ENCODE data around the gene MBD3. TPM values are rescaled to one million over a fixed set of nuclear protein-coding genes. Genes with fewer than 3 reads are reported as not detected.

The MBD3 gene
- total and polyA plus RNA-seq, 7 donors = 26.1 to 105 (median 61.7) TPM

DNA sequence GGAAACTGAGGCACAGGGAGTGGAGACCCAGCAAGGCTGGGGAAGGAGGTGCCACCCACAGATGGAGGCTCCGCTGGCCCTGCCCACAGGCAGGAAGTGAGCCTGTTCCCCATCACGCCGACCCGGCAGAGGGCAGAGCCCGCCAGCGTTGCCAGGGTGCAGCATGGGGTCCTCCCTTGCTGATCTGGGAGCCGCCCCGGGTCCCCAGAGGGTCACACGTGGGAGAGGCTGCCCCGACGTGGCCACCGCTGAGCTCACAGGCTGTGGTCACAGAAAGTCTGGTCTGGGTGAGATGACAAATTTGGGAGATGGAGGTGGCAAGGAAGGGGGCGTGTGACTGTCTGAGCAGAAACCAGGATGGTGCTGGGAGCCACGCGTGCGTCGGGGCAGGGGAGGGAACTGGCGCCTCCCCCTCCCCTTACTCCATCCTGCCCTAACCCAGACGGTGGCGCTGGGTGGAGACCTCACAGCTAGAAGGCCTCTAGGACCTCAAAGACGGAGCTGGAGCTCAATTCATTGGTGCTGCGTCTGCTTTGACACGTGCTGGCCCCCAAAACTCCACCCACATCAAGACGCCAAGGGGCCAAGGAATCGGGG, 32.3 kb downstream of the MBD3 start:
- H3K4me3 ChIP-seq = no peak overlapping the region

DNA sequence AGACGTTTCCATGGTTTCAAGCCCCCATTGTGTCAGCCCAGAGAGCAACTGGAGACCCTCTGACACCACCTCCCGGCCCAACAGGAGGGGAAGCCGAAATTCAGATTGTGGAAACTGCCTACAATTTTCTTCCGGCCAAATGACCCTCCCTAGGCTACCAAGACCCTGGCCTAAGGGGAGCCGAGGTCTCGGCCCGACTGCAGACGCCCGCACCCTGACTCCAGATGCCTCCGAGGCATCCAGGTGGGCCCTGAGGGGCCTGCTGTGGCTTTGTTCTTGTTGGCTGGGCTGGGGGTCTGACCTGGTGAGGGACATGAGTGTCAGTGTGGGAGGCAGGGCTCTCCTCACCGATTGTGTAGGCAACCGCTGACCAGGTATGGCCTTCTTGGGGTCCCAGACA, 34.1 kb downstream of the MBD3 start:
- no peak for TF ChIP-seq EP300 (IDR thresholded peaks at IDR 0.05)
- no peak for TF ChIP-seq POLR2AphosphoS5 (IDR thresholded peaks at IDR 0.05)
- TF ChIP-seq POLR2A (IDR thresholded peaks at IDR 0.05) = no peak
- TF ChIP-seq, protein P1, sequence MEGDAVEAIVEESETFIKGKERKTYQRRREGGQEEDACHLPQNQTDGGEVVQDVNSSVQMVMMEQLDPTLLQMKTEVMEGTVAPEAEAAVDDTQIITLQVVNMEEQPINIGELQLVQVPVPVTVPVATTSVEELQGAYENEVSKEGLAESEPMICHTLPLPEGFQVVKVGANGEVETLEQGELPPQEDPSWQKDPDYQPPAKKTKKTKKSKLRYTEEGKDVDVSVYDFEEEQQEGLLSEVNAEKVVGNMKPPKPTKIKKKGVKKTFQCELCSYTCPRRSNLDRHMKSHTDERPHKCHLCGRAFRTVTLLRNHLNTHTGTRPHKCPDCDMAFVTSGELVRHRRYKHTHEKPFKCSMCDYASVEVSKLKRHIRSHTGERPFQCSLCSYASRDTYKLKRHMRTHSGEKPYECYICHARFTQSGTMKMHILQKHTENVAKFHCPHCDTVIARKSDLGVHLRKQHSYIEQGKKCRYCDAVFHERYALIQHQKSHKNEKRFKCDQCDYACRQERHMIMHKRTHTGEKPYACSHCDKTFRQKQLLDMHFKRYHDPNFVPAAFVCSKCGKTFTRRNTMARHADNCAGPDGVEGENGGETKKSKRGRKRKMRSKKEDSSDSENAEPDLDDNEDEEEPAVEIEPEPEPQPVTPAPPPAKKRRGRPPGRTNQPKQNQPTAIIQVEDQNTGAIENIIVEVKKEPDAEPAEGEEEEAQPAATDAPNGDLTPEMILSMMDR (IDR thresholded peaks at IDR 0.05) = no peak
- WGBS, 2 donors = 89 to 90% methylated on average over 12 of the region's 12 CpGs
- peaks cover 0 to 23% (median 10%) of the 10 kb centered on the region in 4 donors for H3K36me3 ChIP-seq
- no peak overlapping the region for H3K27ac ChIP-seq
- H3K4me3 ChIP-seq = no peak overlapping the region
- H3K4me1 ChIP-seq = no peaks in the 10 kb centered on the region
- intact Hi-C loops (cut with DNase I) = no loop called here
- no peaks in the 10 kb centered on the region for H3K9me3 ChIP-seq
- DNase-seq = no peak
- no peaks in the 10 kb centered on the region for H3K27me3 ChIP-seq

More for the DNA sequence above, 32.3 kb downstream of the MBD3 start:
- TF ChIP-seq POLR2A (IDR thresholded peaks at IDR 0.05) (no peak), POLR2AphosphoS5 (IDR thresholded peaks at IDR 0.05) (no peak), EP300 (IDR thresholded peaks at IDR 0.05) (no peak)
- TF ChIP-seq, protein P1 (IDR thresholded peaks at IDR 0.05) = no peak
- WGBS, 2 donors = 68 to 80% methylated on average over 25 of the region's 25 CpGs
- intact Hi-C loops (cut with DNase I) = no loop called here
- Histone ChIP-seq H3K27ac (no peak overlapping the region), H3K9me3 (no peaks in the 10 kb centered on the region), H3K4me1 (peaks cover 0 to under 1% (median 0%) of the 10 kb centered on the region in 4 donors), H3K36me3 (peaks cover 0 to 18% (median 7%) of the 10 kb centered on the region in 4 donors), H3K27me3 (no peaks in the 10 kb centered on the region)
- DNase-seq = no peak

DNA sequence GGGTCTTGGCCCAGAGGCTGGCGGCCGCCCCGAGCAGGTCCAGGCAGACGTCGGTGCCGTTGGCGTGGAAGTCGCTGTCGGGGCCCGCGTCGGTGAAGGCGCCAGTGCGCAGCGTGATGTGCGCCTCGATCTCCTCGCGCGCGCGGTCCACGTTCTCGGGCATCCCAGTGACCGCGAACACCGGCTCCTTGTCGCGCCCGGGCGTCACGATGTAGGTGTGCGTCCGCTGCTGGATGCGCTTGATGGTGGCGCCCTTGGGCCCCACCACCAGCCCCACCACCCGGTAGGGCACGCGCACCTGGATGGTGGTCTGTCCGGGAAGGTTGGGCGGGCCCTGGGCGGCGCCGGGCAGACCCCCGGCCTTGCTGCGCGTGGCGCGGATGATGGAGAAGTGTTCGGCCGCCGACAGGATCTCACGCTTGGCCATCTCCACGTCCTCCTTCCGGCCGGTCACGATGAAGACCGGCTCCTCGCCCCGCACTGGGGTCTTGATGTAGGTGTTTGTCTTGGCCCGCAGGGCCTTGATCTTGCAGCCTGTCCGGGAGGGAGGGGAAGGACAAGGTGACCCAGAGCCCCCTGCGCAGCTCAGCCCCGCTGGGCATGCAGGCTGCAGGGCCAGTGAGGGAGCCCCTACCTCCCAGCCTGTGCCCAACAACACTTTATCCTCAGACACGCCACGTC, 36.1 kb downstream of the MBD3 start:
- Histone ChIP-seq H3K27me3 (no peaks in the 10 kb centered on the region), H3K9me3 (no peaks in the 10 kb centered on the region), H3K4me1 (no peaks in the 10 kb centered on the region), H3K4me3 (no peak overlapping the region), H3K36me3 (peaks cover 0 to 23% (median 10%) of the 10 kb centered on the region in 4 donors), H3K27ac (no peak overlapping the region)
- DNase-seq = no peak
- intact Hi-C loops (cut with DNase I) = no loop called here
- TF ChIP-seq POLR2AphosphoS5 (IDR thresholded peaks at IDR 0.05) = no peak
- TF ChIP-seq POLR2A (IDR thresholded peaks at IDR 0.05) = no peak
- TF ChIP-seq EP300 (IDR thresholded peaks at IDR 0.05) = no peak
- TF ChIP-seq, protein P1 (IDR thresholded peaks at IDR 0.05) = no peak
- WGBS, 2 donors = 97 to 98% methylated on average over 66 of the region's 66 CpGs

DNA sequence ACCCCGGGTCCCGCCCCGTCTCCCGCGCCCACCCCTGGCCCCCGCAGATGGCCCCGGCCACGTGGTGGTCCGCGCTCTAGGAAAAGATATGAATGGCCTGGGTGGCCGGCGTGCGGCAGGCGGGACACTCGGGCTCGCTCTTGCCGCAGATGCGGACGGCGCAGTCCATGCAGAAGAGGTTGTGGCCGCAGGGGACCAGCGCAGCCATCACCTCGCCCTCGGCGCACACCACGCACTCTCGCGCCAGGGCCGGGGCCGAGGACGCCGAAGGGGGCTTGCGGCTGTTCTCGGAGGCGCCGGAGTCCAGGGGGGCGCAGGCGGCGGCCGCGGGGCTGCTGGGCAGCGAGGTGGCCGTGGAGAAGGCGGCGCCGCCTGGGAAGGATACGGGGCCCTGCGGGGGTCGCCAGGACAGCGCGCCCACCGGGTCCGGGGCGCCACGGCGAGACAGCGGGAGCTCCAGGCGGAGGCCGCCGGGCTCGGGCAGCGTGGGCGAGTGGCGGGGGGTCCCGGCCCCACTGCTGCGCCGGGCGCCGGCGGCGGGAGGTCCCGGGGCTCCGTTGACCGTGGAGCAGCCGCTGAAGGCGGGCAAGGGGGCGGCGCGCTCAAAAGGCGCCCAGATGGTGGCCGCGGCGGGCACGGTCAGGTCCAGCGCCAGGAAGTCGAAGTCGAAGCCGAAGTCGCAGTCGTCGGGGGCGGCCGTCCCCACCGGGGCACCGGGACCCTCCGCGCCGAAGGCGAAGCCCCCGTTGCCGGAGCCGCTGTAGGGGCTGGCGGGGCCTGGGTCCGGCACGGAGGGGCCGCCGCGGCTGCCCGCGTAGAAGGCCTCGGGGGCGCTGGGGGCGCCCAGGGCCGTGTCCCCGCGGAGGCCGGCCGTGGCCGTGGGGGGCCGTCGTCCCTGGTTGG, 36.9 kb downstream of the MBD3 start:
- peaks cover 0 to 23% (median 10%) of the 10 kb centered on the region in 4 donors for H3K36me3 ChIP-seq

More for the DNA sequence above, 36.9 kb downstream of the MBD3 start:
- H3K27ac ChIP-seq = no peak overlapping the region
- H3K9me3 ChIP-seq = no peaks in the 10 kb centered on the region
- H3K4me3 ChIP-seq = no peak overlapping the region
- no peaks in the 10 kb centered on the region for H3K4me1 ChIP-seq
- TF ChIP-seq, protein P1 (IDR thresholded peaks at IDR 0.05) = no peak
- TF ChIP-seq EP300 (IDR thresholded peaks at IDR 0.05) (no peak), POLR2AphosphoS5 (IDR thresholded peaks at IDR 0.05) (no peak), POLR2A (IDR thresholded peaks at IDR 0.05) (no peak)
- intact Hi-C loops (cut with DNase I) = no loop called here
- WGBS, 2 donors = 95 to 96% methylated on average over 121 of the region's 121 CpGs
- no peak for DNase-seq
- H3K27me3 ChIP-seq = no peaks in the 10 kb centered on the region
